Activated naive CD8-positive, alpha-beta T cell (primary cell): Measurements from ENCODE around the gene ADARB2.
A peak's percentile ranks its signal among the peaks of the same experiment; 100 is the strongest.

Experiments used
- H3K27ac Mint-ChIP-seq: one replicate; pipeline ENCODE4 v1.8.0; 2021; ENCODE audit warnings: mixed read lengths
- H3K27me3 Mint-ChIP-seq: one replicate; pipeline ENCODE4 v1.8.0; 2021; ENCODE audit warnings: mixed read lengths
- H3K36me3 Mint-ChIP-seq: one replicate; pipeline ENCODE4 v1.8.0; 2021; ENCODE audit warnings: mixed read lengths
- H3K4me1 Mint-ChIP-seq: one replicate; pipeline ENCODE4 v1.8.0; 2021; ENCODE audit warnings: low read depth, mixed read lengths
- H3K4me3 Mint-ChIP-seq: one replicate; pipeline ENCODE4 v1.8.0; 2021; ENCODE audit warnings: mild to moderate bottlenecking, mixed read lengths
- H3K9me3 Mint-ChIP-seq: one replicate; pipeline ENCODE4 v1.8.0; 2021; ENCODE audit warnings: low read depth, mixed read lengths

The ADARB2 gene

GRCh38 chr10:1724921-1725488, 12.3 kb downstream of the ADARB2 start:
- Mint-ChIP-seq H3K36me3 (no peaks in the 10 kb centered on the region), H3K4me1 (no peaks in the 10 kb centered on the region), H3K9me3 (no peaks in the 10 kb centered on the region), H3K27ac (no peak overlapping the region), H3K27me3 (peaks cover 9% of the 10 kb centered on the region), H3K4me3 (no peak overlapping the region)

- no peak overlapping the region for H3K4me3 Mint-ChIP-seq
- H3K27me3 Mint-ChIP-seq = peaks cover 38% of the 10 kb centered on the region
- no peaks in the 10 kb centered on the region for H3K9me3 Mint-ChIP-seq
Observed at GRCh38 chr10:1716839-1717238, 20.5 kb downstream of the ADARB2 start.

GRCh38 chr10:1715821-1716220, 21.5 kb downstream of the ADARB2 start:
- Mint-ChIP-seq H3K9me3 (no peaks in the 10 kb centered on the region), H3K4me1 (no peaks in the 10 kb centered on the region), H3K27me3 (peaks cover 38% of the 10 kb centered on the region), H3K27ac (no peak overlapping the region), H3K4me3 (no peak overlapping the region), H3K36me3 (no peaks in the 10 kb centered on the region)

More at GRCh38 chr10:1716839-1717238, 20.5 kb downstream of the ADARB2 start:
- H3K4me1 Mint-ChIP-seq = no peaks in the 10 kb centered on the region
- H3K27ac Mint-ChIP-seq = no peak overlapping the region
- H3K36me3 Mint-ChIP-seq = no peaks in the 10 kb centered on the region

GRCh38 chr10:1712944-1713671, 24.2 kb downstream of the ADARB2 start:
- peaks cover 38% of the 10 kb centered on the region for H3K27me3 Mint-ChIP-seq
- no peak overlapping the region for H3K27ac Mint-ChIP-seq
- no peaks in the 10 kb centered on the region for H3K9me3 Mint-ChIP-seq
- no peaks in the 10 kb centered on the region for H3K36me3 Mint-ChIP-seq
- no peak overlapping the region for H3K4me3 Mint-ChIP-seq
- no peaks in the 10 kb centered on the region for H3K4me1 Mint-ChIP-seq

GRCh38 chr10:1712314-1712713, 25.0 kb downstream of the ADARB2 start:
- H3K4me3 Mint-ChIP-seq = no peak overlapping the region
- no peaks in the 10 kb centered on the region for H3K36me3 Mint-ChIP-seq
- peaks cover 6% of the 10 kb centered on the region for H3K4me1 Mint-ChIP-seq
- H3K27me3 Mint-ChIP-seq = peaks cover 34% of the 10 kb centered on the region
- H3K27ac Mint-ChIP-seq = no peak overlapping the region
- H3K9me3 Mint-ChIP-seq = no peaks in the 10 kb centered on the region

- H3K4me1 Mint-ChIP-seq = peaks cover 21% of the 10 kb centered on the region
- H3K27me3 Mint-ChIP-seq = peaks cover 26% of the 10 kb centered on the region
- no peak overlapping the region for H3K27ac Mint-ChIP-seq
- H3K4me3 Mint-ChIP-seq = no peak overlapping the region
- H3K36me3 Mint-ChIP-seq = no peaks in the 10 kb centered on the region
- no peaks in the 10 kb centered on the region for H3K9me3 Mint-ChIP-seq
Observed at GRCh38 chr10:1709161-1709560, 28.2 kb downstream of the ADARB2 start.

GRCh38 chr10:1708746-1709145, 28.6 kb downstream of the ADARB2 start:
- H3K9me3 Mint-ChIP-seq = no peaks in the 10 kb centered on the region
- H3K4me3 Mint-ChIP-seq = no peak overlapping the region
- no peak overlapping the region for H3K27ac Mint-ChIP-seq
- H3K4me1 Mint-ChIP-seq = peaks cover 21% of the 10 kb centered on the region
- peaks cover 23% of the 10 kb centered on the region for H3K27me3 Mint-ChIP-seq
- H3K36me3 Mint-ChIP-seq = no peaks in the 10 kb centered on the region

- peaks cover 30% of the 10 kb centered on the region for H3K27me3 Mint-ChIP-seq
- H3K4me1 Mint-ChIP-seq = peaks cover 21% of the 10 kb centered on the region
- peak overlapping the region; percentile 4 for H3K27ac Mint-ChIP-seq
- H3K9me3 Mint-ChIP-seq = no peaks in the 10 kb centered on the region
- peak overlapping the region; percentile 18 for H3K4me3 Mint-ChIP-seq
- no peaks in the 10 kb centered on the region for H3K36me3 Mint-ChIP-seq
Observed at GRCh38 chr10:1706711-1707110, 30.6 kb downstream of the ADARB2 start.

GRCh38 chr10:1706256-1706655, 31.1 kb downstream of the ADARB2 start:
- Mint-ChIP-seq H3K9me3 (no peaks in the 10 kb centered on the region), H3K27me3 (peaks cover 30% of the 10 kb centered on the region), H3K27ac (no peak overlapping the region), H3K36me3 (no peaks in the 10 kb centered on the region), H3K4me1 (peaks cover 21% of the 10 kb centered on the region), H3K4me3 (no peak overlapping the region)

- Mint-ChIP-seq H3K4me3 (no peak overlapping the region), H3K36me3 (no peaks in the 10 kb centered on the region), H3K27me3 (peaks cover 16% of the 10 kb centered on the region), H3K9me3 (no peaks in the 10 kb centered on the region), H3K27ac (no peak overlapping the region), H3K4me1 (no peaks in the 10 kb centered on the region)
Observed at GRCh38 chr10:1698185-1698584, 39.1 kb downstream of the ADARB2 start.

GRCh38 chr10:1696106-1696505, 41.2 kb downstream of the ADARB2 start:
- peaks cover 14% of the 10 kb centered on the region for H3K27me3 Mint-ChIP-seq
- H3K27ac Mint-ChIP-seq = no peak overlapping the region
- H3K4me1 Mint-ChIP-seq = no peaks in the 10 kb centered on the region
- no peaks in the 10 kb centered on the region for H3K9me3 Mint-ChIP-seq
- no peaks in the 10 kb centered on the region for H3K36me3 Mint-ChIP-seq
- no peak overlapping the region for H3K4me3 Mint-ChIP-seq

- Mint-ChIP-seq H3K4me3 (no peak overlapping the region), H3K9me3 (no peaks in the 10 kb centered on the region), H3K36me3 (no peaks in the 10 kb centered on the region), H3K27me3 (peaks cover 19% of the 10 kb centered on the region), H3K27ac (no peak overlapping the region), H3K4me1 (no peaks in the 10 kb centered on the region)
Observed at GRCh38 chr10:1690086-1690485, 47.2 kb downstream of the ADARB2 start.

- no peaks in the 10 kb centered on the region for H3K4me1 Mint-ChIP-seq
- H3K36me3 Mint-ChIP-seq = no peaks in the 10 kb centered on the region
- H3K9me3 Mint-ChIP-seq = no peaks in the 10 kb centered on the region
- H3K4me3 Mint-ChIP-seq = no peak overlapping the region
- H3K27ac Mint-ChIP-seq = no peak overlapping the region
- H3K27me3 Mint-ChIP-seq = peaks cover 19% of the 10 kb centered on the region
Observed at GRCh38 chr10:1688531-1688930, 48.8 kb downstream of the ADARB2 start.

- no peaks in the 10 kb centered on the region for H3K9me3 Mint-ChIP-seq
- H3K4me1 Mint-ChIP-seq = no peaks in the 10 kb centered on the region
- H3K4me3 Mint-ChIP-seq = no peak overlapping the region
- no peak overlapping the region for H3K27ac Mint-ChIP-seq
- H3K27me3 Mint-ChIP-seq = peaks cover 19% of the 10 kb centered on the region
- H3K36me3 Mint-ChIP-seq = no peaks in the 10 kb centered on the region
Observed at GRCh38 chr10:1687623-1688150, 49.6 kb downstream of the ADARB2 start.

GRCh38 chr10:1687190-1687589, 50.1 kb downstream of the ADARB2 start:
- peaks cover 17% of the 10 kb centered on the region for H3K27me3 Mint-ChIP-seq
- H3K9me3 Mint-ChIP-seq = no peaks in the 10 kb centered on the region
- H3K27ac Mint-ChIP-seq = no peak overlapping the region
- H3K4me1 Mint-ChIP-seq = no peaks in the 10 kb centered on the region
- no peaks in the 10 kb centered on the region for H3K36me3 Mint-ChIP-seq
- no peak overlapping the region for H3K4me3 Mint-ChIP-seq

GRCh38 chr10:1686491-1686749, 50.9 kb downstream of the ADARB2 start:
- peaks cover 12% of the 10 kb centered on the region for H3K27me3 Mint-ChIP-seq
- H3K4me1 Mint-ChIP-seq = no peaks in the 10 kb centered on the region
- H3K9me3 Mint-ChIP-seq = no peaks in the 10 kb centered on the region
- no peak overlapping the region for H3K27ac Mint-ChIP-seq
- H3K4me3 Mint-ChIP-seq = no peak overlapping the region
- H3K36me3 Mint-ChIP-seq = no peaks in the 10 kb centered on the region
